AG20443 (cell line): ENCODE data around the gene GPC1.

Experiments
- DNase-seq: peaks from one replicate; pipeline ENCODE4 v3.0.0; 2012; ENCODE audit warnings: low spot score, mixed read lengths

GPC1 gene

DNA sequence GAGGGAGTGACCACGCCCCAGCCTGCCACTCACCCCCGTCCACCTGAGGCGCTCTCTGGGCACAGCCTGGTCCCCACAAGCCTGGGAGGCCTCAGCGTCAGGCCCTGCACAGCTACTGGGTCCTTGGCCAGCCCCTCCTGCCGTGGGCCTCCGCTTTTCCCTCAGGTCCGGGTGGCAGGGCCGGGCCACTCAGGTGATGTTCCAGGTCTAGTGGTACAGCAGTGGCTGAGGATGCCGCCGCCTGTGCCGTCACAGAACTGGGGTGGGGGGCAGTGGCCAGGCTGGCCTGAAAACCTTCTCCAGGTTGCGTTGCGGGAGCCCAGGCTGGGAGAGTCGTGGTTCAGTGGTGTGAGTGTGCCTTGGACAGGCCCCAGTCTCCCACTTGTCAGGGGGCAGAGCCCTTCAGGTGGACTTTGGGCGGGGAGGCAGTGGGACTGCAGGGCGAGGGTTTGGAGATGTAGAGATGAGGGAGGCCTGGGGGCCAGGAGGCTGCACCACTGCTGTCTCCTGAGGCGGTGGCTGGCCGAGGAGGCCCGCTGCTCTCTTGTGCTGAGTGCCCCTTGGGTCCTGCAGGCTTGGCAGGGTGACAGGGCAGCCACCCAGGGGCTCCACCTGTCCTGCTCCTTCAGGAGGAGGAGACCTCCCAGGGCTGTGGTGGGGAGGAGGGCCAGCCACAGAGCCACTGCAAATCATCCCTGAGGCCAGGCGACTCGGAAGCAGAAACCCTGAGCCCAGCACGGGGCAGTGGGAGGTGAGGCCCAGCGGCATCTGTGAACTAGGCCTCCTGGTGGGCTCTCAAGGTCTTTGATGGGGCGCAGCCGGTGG is 7.6 kb downstream of the GPC1 start:
- DNase-seq, result no peak

- no peak for DNase-seq
These were observed 8.4 kb downstream of the GPC1 start for GRCh38 chr2:240443891-240444301.

DNA sequence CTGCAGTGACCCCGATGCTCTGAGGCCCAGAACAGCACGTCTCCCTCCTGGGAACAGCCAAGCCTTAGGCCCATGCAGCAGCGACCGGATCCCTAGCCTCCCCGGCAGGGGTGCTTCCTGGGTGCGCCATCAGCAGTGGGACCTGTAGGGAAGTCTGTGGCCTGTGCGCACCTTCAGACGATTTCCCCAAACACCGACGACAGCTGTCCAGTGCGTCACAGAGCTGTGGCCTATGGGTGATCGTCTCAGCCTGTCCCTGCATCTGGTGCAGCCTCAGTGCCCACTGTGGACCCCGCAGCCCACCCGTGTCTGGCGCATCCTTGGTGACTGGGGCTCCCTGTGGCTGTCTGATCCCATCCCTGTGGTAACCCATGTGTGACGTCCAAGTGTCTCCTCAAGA is 9.0 kb downstream of the GPC1 start:
- DNase-seq, result no peak

DNA sequence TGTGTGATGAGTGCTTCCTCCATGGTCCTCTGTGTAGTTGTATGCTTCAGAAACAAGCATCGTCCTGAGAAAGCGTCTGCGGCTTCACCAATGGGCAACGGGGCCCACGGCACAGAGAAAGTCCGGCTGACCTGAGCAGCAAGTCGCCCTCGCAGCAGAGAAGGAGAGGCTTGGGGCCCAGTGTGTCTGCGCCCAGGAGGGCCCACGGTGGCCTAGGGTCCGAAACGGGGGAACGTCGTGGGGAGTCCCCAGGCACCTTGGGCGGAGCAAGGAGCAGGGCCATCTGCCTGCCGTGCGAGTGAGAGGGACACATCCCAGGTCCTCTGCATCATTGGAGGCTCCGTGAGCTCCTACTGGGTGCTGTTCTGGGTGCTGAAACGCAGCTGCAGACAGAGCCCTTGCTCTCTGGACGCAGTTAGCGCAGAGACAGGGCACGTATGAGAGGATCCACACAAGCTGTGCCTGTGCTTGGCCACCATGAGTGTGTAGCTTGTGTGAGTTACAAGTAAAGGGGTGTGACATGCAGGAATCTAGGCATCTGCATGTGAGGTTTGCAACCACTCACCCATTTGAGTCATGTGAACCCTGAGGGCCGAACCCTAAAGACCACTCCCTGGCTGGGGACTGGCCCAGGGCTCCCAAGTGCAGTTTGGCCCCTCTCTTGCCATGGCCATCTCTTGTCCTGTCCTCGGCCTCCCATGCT is 10.6 kb downstream of the GPC1 start:
- DNase-seq, result no peak

DNA sequence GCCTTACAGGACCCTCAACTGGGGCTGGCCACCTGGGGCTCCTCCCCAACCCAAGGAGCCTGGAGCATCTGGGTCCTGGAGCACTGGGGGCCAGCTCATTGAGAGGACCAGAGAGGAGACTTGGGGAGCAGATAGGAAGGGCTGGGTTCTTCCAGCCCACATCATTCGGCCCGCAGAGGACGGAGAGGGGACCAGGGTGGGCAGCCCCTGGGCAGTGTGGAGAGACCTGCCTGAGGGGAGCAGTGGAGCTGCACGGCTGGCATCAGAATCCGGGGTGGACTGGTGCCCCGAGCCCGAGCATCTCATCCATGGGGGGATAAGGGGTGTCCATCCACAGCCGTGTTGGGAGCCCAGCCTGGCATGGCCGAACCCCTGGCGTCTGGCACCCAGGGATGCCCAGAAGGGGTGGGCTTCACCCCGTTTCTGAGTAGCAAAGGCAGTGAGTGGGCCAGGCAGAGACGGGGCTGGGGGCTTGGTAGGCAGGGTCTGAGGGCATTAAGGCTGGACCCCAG is 11.3 kb downstream of the GPC1 start:
- no peak for DNase-seq

GRCh38 chr2:240447331-240447730 is 11.9 kb downstream of the GPC1 start:
- DNase-seq, result no peak

DNA sequence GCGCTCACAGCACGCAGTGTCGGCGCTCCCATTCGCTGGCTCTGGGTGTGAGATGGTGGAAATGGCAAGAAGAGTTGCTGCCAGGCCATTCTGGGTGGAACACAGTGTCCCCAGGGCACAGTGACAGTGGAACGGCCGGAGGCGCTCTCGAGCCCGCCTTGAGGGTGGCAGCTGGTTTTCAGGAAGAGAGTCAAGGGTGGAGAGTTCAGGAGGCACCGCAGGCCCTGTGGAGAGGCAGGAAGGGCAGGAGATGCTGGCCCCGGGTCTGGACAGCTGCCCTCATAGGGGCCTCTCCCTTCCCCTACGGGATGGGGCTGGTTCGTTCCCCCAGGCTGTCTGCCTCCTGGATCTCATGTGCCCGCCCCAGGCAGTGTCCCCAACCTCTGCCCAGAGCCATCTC is 12.5 kb downstream of the GPC1 start:
- no peak for DNase-seq

DNA sequence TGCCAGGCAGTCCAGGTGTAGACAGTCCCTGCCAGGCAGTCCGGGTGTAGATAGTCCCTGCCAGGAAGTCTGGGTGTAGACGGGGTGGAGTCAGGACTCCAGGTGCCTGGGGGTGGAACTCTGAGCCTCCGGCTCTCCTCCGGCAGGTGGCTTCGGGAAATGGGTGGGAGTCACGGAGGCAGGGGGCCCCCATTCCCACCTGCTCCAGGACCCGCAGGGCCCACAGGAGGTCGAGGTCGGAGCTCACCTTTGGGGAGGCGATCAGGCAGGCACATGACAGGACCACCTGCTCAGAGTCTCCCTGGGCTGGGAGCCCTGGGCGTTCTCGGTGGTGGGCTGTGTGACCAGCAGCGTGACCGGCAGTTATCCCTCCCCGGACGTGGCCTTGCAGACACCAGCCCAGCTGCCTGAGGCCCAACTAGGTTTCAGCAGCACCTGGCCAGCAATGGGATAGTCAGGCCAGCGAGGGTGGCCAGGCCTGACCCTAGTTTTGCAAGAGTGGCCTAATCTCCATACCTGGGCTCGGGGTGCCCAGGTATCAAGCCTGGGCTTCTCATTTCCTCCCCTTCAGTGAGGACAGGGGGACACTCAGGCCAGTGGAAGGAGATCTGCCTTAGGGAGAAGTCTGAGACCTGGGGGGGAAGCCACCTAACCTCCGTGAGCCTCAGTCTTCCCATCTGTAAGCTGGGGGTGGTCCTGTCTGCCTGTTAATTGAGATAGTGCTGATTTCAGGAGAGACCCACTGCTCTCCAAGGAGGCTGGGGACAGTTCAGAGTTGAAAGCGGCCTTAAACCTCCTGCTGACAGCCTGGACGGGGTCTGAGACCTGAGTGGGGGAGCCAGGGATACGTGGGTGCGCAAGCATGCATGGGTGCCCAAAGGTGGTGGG is 13.2 kb downstream of the GPC1 start:
- DNase-seq, result no peak

DNA sequence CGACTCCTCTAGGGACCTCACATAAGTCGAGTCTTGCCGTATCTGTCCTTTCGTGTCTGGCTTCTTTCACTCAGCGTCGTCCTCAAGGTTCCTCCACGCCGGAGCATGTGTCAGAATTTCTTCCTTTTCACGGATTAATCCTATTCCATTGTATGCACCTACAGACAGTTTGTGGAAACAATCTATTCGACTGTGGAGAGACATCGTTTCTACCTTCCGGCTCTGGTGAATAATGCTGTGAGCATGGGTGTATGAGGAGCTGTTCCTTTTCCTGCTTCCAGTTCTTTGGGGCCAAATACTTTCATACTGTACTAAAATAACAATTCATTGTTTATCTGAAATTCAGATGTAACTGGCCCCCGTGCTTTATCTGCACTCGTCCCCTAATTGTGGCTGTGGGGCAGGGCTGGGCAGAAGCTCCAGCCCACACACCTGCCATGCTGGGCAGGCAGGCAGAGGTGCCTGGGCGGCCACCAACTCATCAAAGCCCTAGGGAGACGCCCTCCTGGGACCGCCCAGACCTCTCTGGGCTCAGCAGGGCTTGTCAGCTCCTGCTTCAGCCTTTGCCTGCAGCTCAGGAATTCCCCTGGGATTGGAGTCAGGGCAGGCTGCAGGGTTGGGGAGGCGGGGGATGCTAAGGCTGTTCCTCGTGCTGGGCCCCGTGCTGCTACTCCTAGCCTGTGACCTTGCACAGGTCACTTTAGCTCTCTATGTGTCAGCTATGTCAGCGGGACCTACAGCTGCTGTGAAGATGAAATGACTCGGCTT is 14.5 kb downstream of the GPC1 start:
- DNase-seq, result no peak

GRCh38 chr2:240450532-240451107 is 15.2 kb downstream of the GPC1 start:
- no peak for DNase-seq

DNA sequence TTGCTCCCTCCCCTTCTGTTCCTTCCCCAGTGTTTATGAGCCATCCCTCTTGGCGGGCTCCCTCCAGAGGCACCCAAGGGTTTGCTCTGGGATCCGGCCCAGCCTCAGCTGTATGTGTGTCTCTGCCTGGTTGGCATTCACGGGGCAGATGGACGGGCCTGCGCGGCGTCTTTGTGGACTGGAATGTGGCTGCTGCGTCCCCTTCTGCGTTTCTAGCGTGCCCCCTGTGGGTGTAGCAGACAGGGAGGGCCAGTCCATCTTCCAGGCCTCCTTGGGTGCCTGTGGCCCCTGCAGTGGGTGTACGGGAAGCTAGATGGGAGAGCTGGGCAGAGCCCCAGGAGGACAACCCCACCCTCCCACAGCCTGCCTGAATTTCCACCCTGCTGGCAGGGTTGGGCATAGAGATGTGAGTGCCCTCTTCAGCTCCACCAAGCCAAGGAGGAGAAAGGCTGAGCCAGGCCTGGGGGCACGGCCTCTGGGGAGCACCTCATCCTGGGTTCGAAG is 15.7 kb downstream of the GPC1 start:
- DNase-seq, result no peak

GRCh38 chr2:240451791-240452461 is 16.5 kb downstream of the GPC1 start:
- DNase-seq, result no peak

- DNase-seq, result peak; percentile 94
These were observed 17.2 kb downstream of the GPC1 start for GRCh38 chr2:240452462-240453256.

DNA sequence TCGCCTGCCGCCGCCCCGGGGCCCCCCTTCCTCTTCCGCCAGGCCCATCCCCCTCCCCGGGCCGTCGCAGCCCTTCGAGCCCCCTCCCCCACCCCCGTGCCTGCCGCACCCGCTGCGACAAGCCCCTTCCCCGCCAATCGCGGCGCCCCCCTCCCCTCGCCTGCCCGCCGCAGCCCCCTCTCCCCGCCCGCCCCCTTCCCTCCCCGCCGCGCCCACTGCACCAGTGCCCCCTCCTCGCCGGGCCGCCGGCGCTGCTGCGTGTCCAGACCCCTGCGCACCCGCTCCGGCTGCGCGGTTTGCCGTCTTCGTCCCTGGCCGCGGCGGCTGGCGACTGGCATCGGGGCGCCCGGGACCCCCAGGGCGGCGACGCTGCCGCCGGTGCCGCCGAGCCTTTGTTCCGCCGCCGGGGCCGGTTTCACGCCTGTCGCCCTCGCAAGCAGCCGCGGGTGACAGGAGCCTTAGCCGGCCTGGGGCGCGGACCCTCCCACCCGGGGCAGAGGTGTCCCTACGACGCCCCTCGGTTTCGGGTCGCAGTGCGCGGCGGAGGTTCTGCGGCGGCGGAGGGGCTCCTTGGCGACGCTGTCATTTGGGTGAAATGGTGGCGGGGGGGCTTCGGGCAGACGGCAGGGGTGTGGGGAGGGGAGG is 18.1 kb downstream of the GPC1 start:
- no peak for DNase-seq

DNA sequence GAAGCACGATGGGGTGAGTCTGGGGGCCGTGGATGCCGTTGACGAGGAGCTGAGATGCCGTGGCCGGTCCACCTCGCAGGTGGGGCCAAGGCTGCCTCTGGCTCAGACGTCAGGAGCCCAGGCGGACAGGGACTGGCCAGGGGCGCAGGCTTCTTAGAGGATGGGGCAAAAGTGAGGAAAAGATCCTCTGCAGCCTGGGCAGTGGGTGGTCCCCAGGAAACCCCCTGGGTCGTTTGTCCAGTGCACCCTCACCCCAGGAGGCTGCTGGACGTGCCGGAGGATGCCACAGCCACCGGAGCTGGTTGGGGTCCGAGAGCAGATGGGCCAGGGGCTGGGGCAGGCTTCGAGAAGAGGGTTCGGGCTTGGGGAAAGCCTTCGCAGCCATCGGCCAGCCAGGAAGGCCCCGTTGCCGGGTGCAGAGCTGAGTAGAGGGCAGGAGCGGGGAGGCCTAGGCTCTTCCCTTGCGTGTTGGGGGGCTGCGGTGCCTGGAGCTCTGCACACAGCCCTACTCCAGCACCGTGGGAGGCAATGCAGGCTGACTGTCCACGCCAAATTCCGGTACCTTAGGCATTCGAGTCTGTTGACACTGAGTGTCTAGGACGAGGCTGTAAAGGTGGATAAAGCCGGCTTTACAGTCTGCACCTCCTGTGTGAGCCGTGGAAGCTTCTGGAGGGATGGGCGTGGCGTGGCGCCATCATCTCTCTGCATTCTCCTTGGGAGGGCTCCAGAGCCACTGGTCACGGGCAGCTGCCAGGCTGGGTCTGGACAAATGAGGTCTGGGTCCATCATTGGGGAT is 18.8 kb downstream of the GPC1 start:
- no peak for DNase-seq

DNA sequence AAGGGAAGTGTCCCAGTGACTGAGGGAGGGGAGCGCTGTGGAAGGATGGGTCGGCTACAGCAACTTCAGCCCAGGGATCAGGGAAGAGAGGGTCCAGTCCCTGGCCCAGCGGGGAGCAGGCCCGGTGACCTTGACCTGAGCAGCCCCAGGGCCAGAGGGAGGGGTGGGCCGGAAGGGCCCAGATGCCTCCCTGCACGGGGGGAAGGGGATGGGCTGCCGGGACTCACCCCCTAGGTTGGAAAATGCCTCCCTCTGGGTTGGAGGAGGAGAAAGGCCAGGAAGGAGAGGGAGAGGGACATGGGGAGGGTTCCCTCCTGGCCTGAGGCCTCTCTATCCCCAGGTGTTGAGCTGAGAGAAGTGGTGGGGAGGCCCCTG is 19.8 kb downstream of the GPC1 start:
- DNase-seq, result no peak

GRCh38 chr2:240455647-240456446 is 20.4 kb downstream of the GPC1 start:
- DNase-seq, result no peak
